HepG2 (cell line): ENCODE results near the gene OGFR. TPM values are rescaled to one million over a fixed set of nuclear protein-coding genes. Genes with fewer than 3 reads are reported as not detected.

Source experiments
- ATF7 ChIP-seq, 2 experiments: fragments of 450-650 bp in 1 of 2; sonication (generic) in 1 of 2; formaldehyde crosslinking in 1 of 2; IDR thresholded peaks; 2 replicates each; pipeline versions ENCODE4 v1.4.0 to v1.6.1; 2016 to 2020; ENCODE audit warnings: antibody characterized with exemption in 1 of 2, mild to moderate bottlenecking in 1 of 2, missing genetic modification reagents in 1 of 2
- CREB1 ChIP-seq, 2 experiments: fragments of 450-650 bp in 1 of 2; IDR thresholded peaks; 2 replicates each; pipeline ENCODE4 v1.6.1; 2016 to 2017; ENCODE audit warnings: control low read depth in 1 of 2, mild to moderate bottlenecking in 1 of 2, missing compliant biosample characterization in 1 of 2, missing genetic modification characterization in 1 of 2
- CREM ChIP-seq, 2 experiments: sonication (generic) in 1 of 2; formaldehyde crosslinking in 1 of 2; IDR thresholded peaks; 2 replicates each; pipeline versions ENCODE4 v1.4.0 to v1.6.1; 2016 to 2020; ENCODE audit warnings: antibody characterized with exemption in 1 of 2, mild to moderate bottlenecking in 1 of 2, missing genetic modification reagents in 1 of 2
- ELF4 ChIP-seq: sonication (generic); formaldehyde crosslinking; IDR thresholded peaks from 2 replicates; pipeline ENCODE4 v1.5.0; 2020; ENCODE audit warnings: missing genetic modification reagents, mild to moderate bottlenecking, moderate library complexity, borderline replicate concordance
- ETV6 ChIP-seq: sonication (generic); formaldehyde crosslinking; conservative IDR thresholded peaks from 2 replicates; pipeline ENCODE4 v1.4.0; 2020; ENCODE audit warnings: missing genetic modification reagents
- MAFK ChIP-seq, 2 experiments: IDR thresholded peaks in 1 of 2; conservative IDR thresholded peaks in 1 of 2; 2 replicates each; pipeline ENCODE4 v1.6.1; 2011; ENCODE audit warnings: improper control_type of control experiment in 2 of 2, low read length in 2 of 2
- NR2F6 ChIP-seq, 2 experiments: IDR thresholded peaks; 2 replicates each; pipeline ENCODE4 v1.6.1; 2016; ENCODE audit warnings: antibody characterized with exemption in 1 of 2, mild to moderate bottlenecking in 1 of 2
- PAWR ChIP-seq: sonication (generic); formaldehyde crosslinking; IDR thresholded peaks from 2 replicates; pipeline ENCODE4 v1.4.0; 2020; ENCODE audit warnings: missing genetic modification reagents, mild to moderate bottlenecking, borderline replicate concordance
- RARG ChIP-seq: sonication (generic); formaldehyde crosslinking; IDR thresholded peaks from 2 replicates; pipeline ENCODE4 v1.4.0; 2020; ENCODE audit warnings: low read depth, mild to moderate bottlenecking, missing genetic modification reagents
- SMYD3 ChIP-seq: sonication (generic); formaldehyde crosslinking; IDR thresholded peaks from 2 replicates; pipeline ENCODE4 v1.8.1; 2023; ENCODE audit warnings: mild to moderate bottlenecking, missing genetic modification reagents
- SP4 ChIP-seq: sonication (generic); formaldehyde crosslinking; IDR thresholded peaks from 2 replicates; pipeline ENCODE4 v1.8.1; 2023; ENCODE audit warnings: mild to moderate bottlenecking, missing genetic modification reagents
- U2AF1 ChIP-seq: fragments of 200-400 bp; formaldehyde crosslinking; optimal IDR thresholded peaks from 2 replicates; pipeline ENCODE3; 2017; ENCODE audit warnings: mild to moderate bottlenecking, low read depth, low read length
- ZBTB7B ChIP-seq: sonication (generic); formaldehyde crosslinking; IDR thresholded peaks from 2 replicates; pipeline ENCODE4 v1.4.0; 2020; ENCODE audit warnings: missing genetic modification reagents
- ZEB1 ChIP-seq: IDR thresholded peaks from 2 replicates; pipeline ENCODE4 v1.6.1; 2012; ENCODE audit warnings: mild to moderate bottlenecking, low read depth, inconsistent platforms; ENCODE audit not compliant: insufficient replicate concordance
- ZFX ChIP-seq: sonication (generic); formaldehyde crosslinking; IDR thresholded peaks from 2 replicates; pipeline ENCODE4 v1.4.0; 2020; ENCODE audit warnings: mild to moderate bottlenecking, low read depth, missing genetic modification reagents, moderate library complexity
- ZSCAN21 ChIP-seq: sonication (generic); formaldehyde crosslinking; IDR thresholded peaks from 2 replicates; pipeline ENCODE4 v1.8.0; 2022; ENCODE audit warnings: mild to moderate bottlenecking, missing genetic modification reagents, moderate library complexity, borderline replicate concordance
- polyA plus RNA-seq, 8 experiments: library from polyadenylated mRNA; depleted of rRNA in 3 of 8; stranded (reverse) in 7 of 8; unstranded in 1 of 8; fragments of >200 nt; fragmentation: Illumina TruSeq in 4 of 8; extraction: Trizol in 4 of 8; gene quantifications; 2 replicates each; pipeline versions ENCODE4 v1.2.1 to v1.2.3, GENCODE V29; 2011 to 2016; ENCODE audit warnings: low read depth in 4 of 8, missing spikeins in 1 of 8, mixed read lengths in 1 of 8; ENCODE audit not compliant: insufficient read depth in 1 of 8
- total RNA-seq, 5 experiments: library from RNA; depleted of rRNA; stranded (reverse); fragments of >200 nt; fragmentation: Illumina TruSeq; extraction: Trizol; gene quantifications; 2 replicates each; pipeline ENCODE4 v1.2.3, GENCODE V29; 2016; ENCODE audit warnings: low read depth in 1 of 5
- TF ChIP-seq, protein P1 (sequence below), 2 experiments: sonication (generic) in 1 of 2; formaldehyde crosslinking in 1 of 2; IDR thresholded peaks; 2 replicates each; pipeline versions ENCODE4 v1.4.0 to v1.6.1; 2016 to 2020; ENCODE audit warnings: borderline replicate concordance in 1 of 2, low read depth in 1 of 2, mild to moderate bottlenecking in 1 of 2, missing genetic modification reagents in 1 of 2
- TF ChIP-seq, protein P2 (sequence below): sonication (generic); formaldehyde crosslinking; IDR thresholded peaks from 2 replicates; pipeline ENCODE4 v1.8.0; 2022; ENCODE audit warnings: mild to moderate bottlenecking, missing genetic modification reagents; ENCODE audit not compliant: insufficient replicate concordance
- TF ChIP-seq, protein P3 (sequence below): sonication (generic); formaldehyde crosslinking; IDR thresholded peaks from 2 replicates; pipeline ENCODE4 v1.5.0; 2020; ENCODE audit warnings: mild to moderate bottlenecking, missing genetic modification reagents, moderate library complexity

OGFR gene
- total and polyA plus RNA-seq, 2 of the 13 experiments (the other 11 are each of a cell fraction or from before 2014, with no cell fraction given) = 47.7 to 81.8 TPM

DNA sequence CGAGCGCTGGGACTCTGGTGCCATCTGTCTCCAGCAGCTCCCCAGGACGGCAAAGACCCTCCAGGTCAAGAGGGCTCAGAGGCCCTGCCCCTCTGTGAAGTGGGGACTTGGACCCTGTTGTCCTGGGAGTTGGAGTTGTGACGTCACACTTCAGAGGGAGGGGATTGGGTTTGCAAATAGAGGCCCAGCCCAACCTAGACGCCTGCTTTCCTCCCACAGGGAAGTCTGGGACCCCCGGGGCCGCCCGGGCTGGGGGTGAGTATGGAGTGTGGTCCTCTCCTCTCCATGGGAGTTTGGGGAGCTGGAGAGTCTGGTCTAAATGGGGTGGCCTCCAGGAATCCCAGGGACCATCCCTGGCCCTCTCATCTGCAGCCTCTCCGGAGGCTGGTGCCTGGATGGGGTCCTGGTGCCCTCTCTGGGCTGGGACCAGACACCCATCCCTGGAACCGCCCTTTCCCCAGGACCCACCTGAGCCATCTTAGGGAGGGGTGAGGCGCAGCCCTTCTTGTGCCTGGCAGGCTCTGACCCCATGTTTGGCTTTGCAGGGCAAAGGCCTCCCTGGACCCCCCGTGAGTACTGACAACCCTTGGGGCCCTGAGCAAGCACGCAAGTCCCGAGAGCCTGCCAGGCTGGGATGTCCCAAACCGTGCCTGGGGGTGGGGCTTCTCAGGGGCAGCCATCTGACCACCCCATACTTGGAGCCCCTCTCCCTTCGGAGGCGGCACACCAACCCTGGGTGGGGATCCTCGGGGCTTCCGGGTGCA lies 16.5 kb downstream of the OGFR start (continued):
- TF ChIP-seq ZSCAN21 (CRISPR knock-in tag) (no peak), RARG (CRISPR knock-in tag) (no peak), U2AF1 (no peak), CREB1 (IDR thresholded peaks at IDR 0.05) (peak; percentile 98), CREB1 (CRISPR knock-in tag; IDR thresholded peaks at IDR 0.05) (no peak), ZEB1 (no peak), ETV6 (CRISPR knock-in tag) (no peak), ZFX (CRISPR knock-in tag) (0 out of 2 replicates have a peak, but pooled peaks have one; percentile 6), PAWR (CRISPR knock-in tag) (no peak), MAFK (conservative IDR thresholded peaks at IDR 0.05 in 1 of 2, IDR thresholded peaks at IDR 0.05 in 1 of 2; ENCODE audit: low read length in 2 of 2) (no peak), CREM (IDR thresholded peaks at IDR 0.05) (0 out of 2 replicates have a peak, but pooled peaks have one; percentile 12), CREM (CRISPR knock-in tag; IDR thresholded peaks at IDR 0.05) (no peak), ATF7 (IDR thresholded peaks at IDR 0.05) (peak; percentile 80), ATF7 (CRISPR knock-in tag; IDR thresholded peaks at IDR 0.05) (0 out of 2 replicates have a peak, but pooled peaks have one; percentile 36), ELF4 (no peak), ZBTB7B (CRISPR knock-in tag) (no peak), SP4 (CRISPR knock-in tag) (no peak), SMYD3 (CRISPR knock-in tag) (no peak), NR2F6 (IDR thresholded peaks at IDR 0.05) (no peak), NR2F6 (CRISPR knock-in tag; IDR thresholded peaks at IDR 0.05) (no peak)
- TF ChIP-seq, protein P1, sequence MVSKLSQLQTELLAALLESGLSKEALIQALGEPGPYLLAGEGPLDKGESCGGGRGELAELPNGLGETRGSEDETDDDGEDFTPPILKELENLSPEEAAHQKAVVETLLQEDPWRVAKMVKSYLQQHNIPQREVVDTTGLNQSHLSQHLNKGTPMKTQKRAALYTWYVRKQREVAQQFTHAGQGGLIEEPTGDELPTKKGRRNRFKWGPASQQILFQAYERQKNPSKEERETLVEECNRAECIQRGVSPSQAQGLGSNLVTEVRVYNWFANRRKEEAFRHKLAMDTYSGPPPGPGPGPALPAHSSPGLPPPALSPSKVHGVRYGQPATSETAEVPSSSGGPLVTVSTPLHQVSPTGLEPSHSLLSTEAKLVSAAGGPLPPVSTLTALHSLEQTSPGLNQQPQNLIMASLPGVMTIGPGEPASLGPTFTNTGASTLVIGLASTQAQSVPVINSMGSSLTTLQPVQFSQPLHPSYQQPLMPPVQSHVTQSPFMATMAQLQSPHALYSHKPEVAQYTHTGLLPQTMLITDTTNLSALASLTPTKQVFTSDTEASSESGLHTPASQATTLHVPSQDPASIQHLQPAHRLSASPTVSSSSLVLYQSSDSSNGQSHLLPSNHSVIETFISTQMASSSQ (IDR thresholded peaks at IDR 0.05; ENCODE audit: low read depth) = no peak
- TF ChIP-seq, protein P1 (CRISPR knock-in tag; IDR thresholded peaks at IDR 0.05; ENCODE audit: borderline replicate concordance) = 0 out of 2 replicates have a peak, but pooled peaks have one; percentile 25
- TF ChIP-seq, protein P2, sequence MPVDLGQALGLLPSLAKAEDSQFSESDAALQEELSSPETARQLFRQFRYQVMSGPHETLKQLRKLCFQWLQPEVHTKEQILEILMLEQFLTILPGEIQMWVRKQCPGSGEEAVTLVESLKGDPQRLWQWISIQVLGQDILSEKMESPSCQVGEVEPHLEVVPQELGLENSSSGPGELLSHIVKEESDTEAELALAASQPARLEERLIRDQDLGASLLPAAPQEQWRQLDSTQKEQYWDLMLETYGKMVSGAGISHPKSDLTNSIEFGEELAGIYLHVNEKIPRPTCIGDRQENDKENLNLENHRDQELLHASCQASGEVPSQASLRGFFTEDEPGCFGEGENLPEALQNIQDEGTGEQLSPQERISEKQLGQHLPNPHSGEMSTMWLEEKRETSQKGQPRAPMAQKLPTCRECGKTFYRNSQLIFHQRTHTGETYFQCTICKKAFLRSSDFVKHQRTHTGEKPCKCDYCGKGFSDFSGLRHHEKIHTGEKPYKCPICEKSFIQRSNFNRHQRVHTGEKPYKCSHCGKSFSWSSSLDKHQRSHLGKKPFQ (CRISPR knock-in tag) = no peak
- TF ChIP-seq, protein P3, sequence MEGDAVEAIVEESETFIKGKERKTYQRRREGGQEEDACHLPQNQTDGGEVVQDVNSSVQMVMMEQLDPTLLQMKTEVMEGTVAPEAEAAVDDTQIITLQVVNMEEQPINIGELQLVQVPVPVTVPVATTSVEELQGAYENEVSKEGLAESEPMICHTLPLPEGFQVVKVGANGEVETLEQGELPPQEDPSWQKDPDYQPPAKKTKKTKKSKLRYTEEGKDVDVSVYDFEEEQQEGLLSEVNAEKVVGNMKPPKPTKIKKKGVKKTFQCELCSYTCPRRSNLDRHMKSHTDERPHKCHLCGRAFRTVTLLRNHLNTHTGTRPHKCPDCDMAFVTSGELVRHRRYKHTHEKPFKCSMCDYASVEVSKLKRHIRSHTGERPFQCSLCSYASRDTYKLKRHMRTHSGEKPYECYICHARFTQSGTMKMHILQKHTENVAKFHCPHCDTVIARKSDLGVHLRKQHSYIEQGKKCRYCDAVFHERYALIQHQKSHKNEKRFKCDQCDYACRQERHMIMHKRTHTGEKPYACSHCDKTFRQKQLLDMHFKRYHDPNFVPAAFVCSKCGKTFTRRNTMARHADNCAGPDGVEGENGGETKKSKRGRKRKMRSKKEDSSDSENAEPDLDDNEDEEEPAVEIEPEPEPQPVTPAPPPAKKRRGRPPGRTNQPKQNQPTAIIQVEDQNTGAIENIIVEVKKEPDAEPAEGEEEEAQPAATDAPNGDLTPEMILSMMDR (CRISPR knock-in tag) = 0 out of 2 replicates have a peak, but pooled peaks have one; percentile 5
